Fibroblast of villous mesenchyme (primary cell): ENCODE results near the gene SPDYC. TPM values are rescaled to one million over a fixed set of nuclear protein-coding genes. Genes with fewer than 3 reads are reported as not detected.

Experiments used
- DNase-seq: peaks from one replicate; pipeline ENCODE4 v3.0.0-alpha.2; 2010; ENCODE audit warnings: low read depth
- H3K4me3 ChIP-seq: 2 replicates; pipeline ENCODE4 v1.5.1; 2011; ENCODE audit warnings: low read depth, mild to moderate bottlenecking, low read length
- total RNA-seq: library from RNA; depleted of rRNA; stranded (reverse); fragments of >200 nt; gene quantifications from 2 replicates; pipeline ENCODE4 v1.2.3, GENCODE V29; 2012
- TF ChIP-seq, protein P1 (sequence below): IDR thresholded peaks from 2 replicates; pipeline ENCODE4 v1.5.1; 2012; ENCODE audit warnings: low read depth, mild to moderate bottlenecking, low read length; ENCODE audit not compliant: insufficient read depth

The SPDYC gene
- total RNA-seq, 1 donor = not detected

DNA sequence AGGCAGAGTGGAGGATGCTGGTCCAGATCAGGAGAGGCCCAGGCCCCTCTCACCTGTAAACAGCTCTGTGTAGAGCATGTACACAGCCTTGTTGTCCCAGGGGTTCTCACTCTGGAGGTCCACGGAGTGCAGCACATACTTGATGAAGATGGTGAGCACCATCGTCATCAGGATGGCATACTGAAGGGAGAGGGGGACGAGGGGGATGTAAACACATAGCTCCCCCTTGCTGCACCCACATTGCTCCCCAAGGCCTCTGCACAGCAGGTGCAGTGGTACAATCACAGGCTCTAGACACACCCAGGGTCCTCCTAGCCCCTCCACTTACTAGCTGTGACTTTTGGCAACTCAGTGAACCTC is 38.6 kb upstream of the SPDYC start:
- no peak for DNase-seq
- H3K4me3 ChIP-seq = no peak overlapping the region
- TF ChIP-seq, protein P1, sequence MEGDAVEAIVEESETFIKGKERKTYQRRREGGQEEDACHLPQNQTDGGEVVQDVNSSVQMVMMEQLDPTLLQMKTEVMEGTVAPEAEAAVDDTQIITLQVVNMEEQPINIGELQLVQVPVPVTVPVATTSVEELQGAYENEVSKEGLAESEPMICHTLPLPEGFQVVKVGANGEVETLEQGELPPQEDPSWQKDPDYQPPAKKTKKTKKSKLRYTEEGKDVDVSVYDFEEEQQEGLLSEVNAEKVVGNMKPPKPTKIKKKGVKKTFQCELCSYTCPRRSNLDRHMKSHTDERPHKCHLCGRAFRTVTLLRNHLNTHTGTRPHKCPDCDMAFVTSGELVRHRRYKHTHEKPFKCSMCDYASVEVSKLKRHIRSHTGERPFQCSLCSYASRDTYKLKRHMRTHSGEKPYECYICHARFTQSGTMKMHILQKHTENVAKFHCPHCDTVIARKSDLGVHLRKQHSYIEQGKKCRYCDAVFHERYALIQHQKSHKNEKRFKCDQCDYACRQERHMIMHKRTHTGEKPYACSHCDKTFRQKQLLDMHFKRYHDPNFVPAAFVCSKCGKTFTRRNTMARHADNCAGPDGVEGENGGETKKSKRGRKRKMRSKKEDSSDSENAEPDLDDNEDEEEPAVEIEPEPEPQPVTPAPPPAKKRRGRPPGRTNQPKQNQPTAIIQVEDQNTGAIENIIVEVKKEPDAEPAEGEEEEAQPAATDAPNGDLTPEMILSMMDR = no peak

DNA sequence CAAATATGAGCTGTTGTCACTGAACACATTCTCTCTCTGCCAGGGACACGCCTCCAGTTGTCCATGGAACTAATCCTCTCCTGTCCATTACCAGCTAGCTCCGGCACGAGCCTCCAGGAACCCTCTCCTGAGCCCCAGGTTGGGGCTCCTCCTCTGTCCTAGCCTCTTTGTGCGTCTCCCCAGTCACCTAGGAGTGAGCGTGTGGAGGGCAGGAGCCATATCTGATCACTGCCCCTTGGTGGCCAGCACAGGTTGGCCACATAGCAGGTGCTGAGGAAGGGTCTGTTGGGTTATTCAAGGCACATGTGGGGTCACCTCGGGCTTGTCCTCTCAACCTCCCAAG is 38.2 kb upstream of the SPDYC start:
- H3K4me3 ChIP-seq = no peak overlapping the region
- TF ChIP-seq, protein P1 = no peak
- DNase-seq = no peak

DNA sequence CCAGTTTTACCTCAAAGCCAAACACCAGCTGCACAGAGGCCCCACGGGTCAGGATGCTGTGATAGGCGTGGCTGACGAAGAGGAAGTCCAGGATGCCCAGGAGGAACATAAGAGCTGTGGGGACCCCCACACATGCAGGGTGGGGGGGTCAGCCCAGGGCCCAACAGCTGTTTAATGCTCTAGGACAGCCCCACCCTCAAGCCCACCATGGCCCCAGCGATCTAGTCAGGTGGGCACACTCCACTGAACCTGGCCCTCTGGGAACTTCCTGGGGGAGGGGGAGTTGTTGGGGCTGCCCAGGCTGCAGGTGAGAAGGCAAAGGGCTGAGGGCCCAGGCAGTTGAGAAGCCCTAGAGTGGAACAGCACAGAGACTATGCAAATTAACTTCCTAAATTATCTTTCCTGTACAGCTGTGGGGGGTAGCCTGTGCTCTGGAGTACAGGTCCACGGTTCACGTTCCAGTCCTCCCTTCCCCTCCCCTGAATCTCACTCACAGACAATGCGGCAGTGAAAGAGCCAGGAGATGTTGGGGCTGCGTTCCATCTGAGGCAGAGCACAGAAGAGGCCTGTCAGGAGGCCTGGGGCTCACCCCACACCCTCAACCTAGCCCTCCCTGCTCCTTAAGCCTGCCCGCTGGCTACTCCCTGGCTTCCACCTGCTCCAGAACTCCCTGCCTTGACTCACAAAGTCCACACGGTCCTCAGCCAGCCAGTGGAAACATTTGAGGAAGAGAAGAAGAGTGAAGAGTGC is 37.6 kb upstream of the SPDYC start:
- H3K4me3 ChIP-seq = no peak overlapping the region
- TF ChIP-seq, protein P1 = no peak
- DNase-seq = no peak

DNA sequence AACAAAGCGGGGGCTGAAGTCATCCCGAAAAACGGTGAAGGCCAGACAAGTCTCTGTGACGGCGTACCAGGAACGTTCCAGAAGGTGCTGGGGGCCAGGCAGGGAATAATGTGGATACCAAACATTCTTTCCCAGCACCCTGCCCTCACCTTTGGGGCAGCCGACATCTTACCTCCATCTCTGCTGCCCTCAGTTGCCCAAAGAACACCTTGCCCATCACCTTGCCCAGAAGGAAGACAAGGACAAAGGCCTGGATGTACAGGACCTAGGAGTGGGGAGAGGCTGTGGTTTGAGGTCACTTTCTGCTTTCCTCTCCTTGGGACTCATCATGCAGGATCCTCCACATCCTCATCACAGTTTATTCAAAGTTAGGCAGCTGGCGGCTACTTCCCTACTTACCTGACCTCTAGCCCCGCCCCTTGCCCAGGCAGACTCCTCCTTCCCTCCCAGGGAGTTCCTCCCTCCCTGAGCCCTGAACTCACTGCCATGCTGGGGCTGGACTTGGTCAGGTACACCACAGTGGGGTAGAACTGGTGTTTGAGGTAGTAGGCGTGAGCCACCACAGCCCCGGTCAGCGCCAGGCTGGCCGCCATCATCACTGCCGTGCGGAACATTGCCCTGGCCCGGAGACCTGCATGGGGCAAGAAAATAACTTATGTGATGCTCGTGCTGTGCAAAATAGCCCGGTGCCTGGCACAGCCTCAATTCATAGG is 36.9 kb upstream of the SPDYC start:
- peak overlapping the region; percentile 90 for H3K4me3 ChIP-seq
- TF ChIP-seq, protein P1 = no peak
- no peak for DNase-seq

DNA sequence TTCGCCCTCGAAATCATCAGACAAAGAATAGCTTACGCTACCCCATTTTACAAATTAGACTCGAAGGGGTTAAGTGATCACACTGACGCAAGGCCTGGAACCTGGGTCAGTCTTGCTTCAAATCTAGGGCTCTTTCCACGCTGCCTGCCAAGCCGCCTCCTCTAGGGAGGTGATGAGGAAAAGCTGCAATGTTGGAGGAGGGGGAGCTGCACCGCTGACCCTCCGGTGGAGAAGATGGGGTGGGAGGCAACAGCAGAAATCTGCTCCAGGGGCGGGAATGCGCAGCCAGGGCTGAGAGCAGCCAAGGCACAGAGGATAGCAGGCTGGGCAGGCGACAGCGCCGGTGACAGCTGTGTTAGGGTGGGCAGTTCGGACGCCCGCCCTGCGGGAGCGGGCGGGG is 36.3 kb upstream of the SPDYC start:
- peak overlapping the region; percentile 90 for H3K4me3 ChIP-seq
- TF ChIP-seq, protein P1 = no peak
- DNase-seq = no peak

DNA sequence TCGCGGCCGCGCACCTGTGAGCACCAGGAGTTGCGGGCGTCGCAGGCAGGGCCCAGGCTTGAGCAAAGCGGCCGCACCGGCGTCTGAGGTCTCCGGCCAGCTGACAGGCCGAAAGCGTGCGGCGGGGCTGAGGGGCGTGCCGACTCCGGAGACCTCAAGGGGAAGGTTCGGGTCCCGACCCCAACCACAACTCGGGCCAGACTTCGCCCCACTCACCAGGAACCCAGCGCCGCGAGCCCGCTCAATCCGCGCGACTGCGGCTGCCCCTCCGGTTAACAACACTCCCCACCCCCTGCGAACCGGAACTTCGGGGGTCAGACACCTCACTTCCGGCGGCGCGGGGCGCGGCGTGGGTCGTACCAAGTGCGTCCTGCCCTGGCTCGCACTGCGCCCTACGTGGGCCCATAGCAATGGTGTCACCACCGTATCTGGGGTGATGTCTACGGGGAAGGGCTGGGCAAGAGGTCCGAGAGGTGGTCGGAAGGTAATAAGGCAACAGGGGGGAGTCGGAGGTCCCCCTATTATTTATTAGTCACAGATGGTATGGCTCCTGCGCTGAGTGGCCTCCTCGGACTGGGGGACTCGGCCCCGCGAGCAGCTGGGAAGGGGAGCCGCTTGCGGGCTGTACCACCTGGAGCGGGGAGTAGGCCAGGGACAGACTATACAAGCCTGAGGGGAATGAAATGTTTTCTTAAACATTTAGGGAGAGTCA is 35.6 kb upstream of the SPDYC start, which contains the start of gene SYVN1:
TSS of gene SYVN1 (minus strand) at position 280 of the 712 bp plus-strand sequence. CDS start 918 bp downstream, outside the sequence.
- DNase-seq = peak; percentile 91
- TF ChIP-seq, protein P1 = no peak
- peak within 1 kb of the TSS; percentile 90 for H3K4me3 ChIP-seq
